SKM-1 (cell line): ENCODE data around the gene E2F6.
"Not testable (repeated sequence)": the region's sequence is repeated elsewhere in the genome, so short reads cannot be mapped to it uniquely, and the experiment has no call there.

Experiments used
- DNase-seq: peaks from one replicate; lab custom pipeline; 2025; ENCODE audit not compliant: unreplicated experiment; lab: John Stamatoyannopoulos, UW

E2F6 gene

GRCh38 chr2:11416931-11417330, 49.0 kb downstream of the E2F6 start:
- DNase-seq: no peak

GRCh38 chr2:11416186-11416585, 49.8 kb downstream of the E2F6 start:
- DNase-seq: no peak

- no peak for DNase-seq
Observed at GRCh38 chr2:11414372-11415124, 51.4 kb downstream of the E2F6 start.

GRCh38 chr2:11412449-11412810, 53.5 kb downstream of the E2F6 start:
- no peak for DNase-seq

- no peak for DNase-seq
Observed at GRCh38 chr2:11411768-11412448, 54.1 kb downstream of the E2F6 start.

- DNase-seq: no peak
Observed at GRCh38 chr2:11411244-11411643, 54.7 kb downstream of the E2F6 start.

GRCh38 chr2:11410101-11410500, 55.9 kb downstream of the E2F6 start:
- no peak for DNase-seq

- DNase-seq: no peak
Observed at GRCh38 chr2:11409572-11409959, 56.4 kb downstream of the E2F6 start.

- no peak for DNase-seq
Observed at GRCh38 chr2:11408959-11409571, 56.9 kb downstream of the E2F6 start.

- no peak for DNase-seq
Observed at GRCh38 chr2:11407413-11407812, 58.5 kb downstream of the E2F6 start.

- DNase-seq: no peak
Observed at GRCh38 chr2:11406958-11407381, 59.0 kb downstream of the E2F6 start.

GRCh38 chr2:11406267-11406957, 59.5 kb downstream of the E2F6 start:
- no peak for DNase-seq

GRCh38 chr2:11405599-11406266, 60.2 kb downstream of the E2F6 start:
- no peak for DNase-seq

- DNase-seq: not testable (repeated sequence)
Observed at GRCh38 chr2:11405074-11405406, 60.9 kb downstream of the E2F6 start.

GRCh38 chr2:11404376-11405073, 61.4 kb downstream of the E2F6 start:
- DNase-seq: no peak

- DNase-seq: no peak
Observed at GRCh38 chr2:11402436-11402835, 63.5 kb downstream of the E2F6 start.

GRCh38 chr2:11399438-11399762, 66.6 kb downstream of the E2F6 start:
- no peak for DNase-seq

- DNase-seq: no peak
Observed at GRCh38 chr2:11398750-11399437, 67.1 kb downstream of the E2F6 start.

- DNase-seq: no peak
Observed at GRCh38 chr2:11397513-11397912, 68.4 kb downstream of the E2F6 start.
